T-cell (primary cell): Measurements from ENCODE around the gene LSM5. TPM values are rescaled to one million over a fixed set of nuclear protein-coding genes. Genes with fewer than 3 reads are reported as not detected.

ENCODE experiments used
- ATAC-seq, 4 experiments: fragments of 200-7000 bp in 3 of 4; fragments of 150-1000 bp in 1 of 4; cut with Tn5 transposase; replicated peaks in 1 of 4; 1 replicate in 3 of 4; 2 replicates in 1 of 4; pipeline ENCODE4 v1.10.0; 2021; ENCODE audit warnings: moderate library complexity in 3 of 4, mild to moderate bottlenecking in 2 of 4, moderate number of reproducible peaks in 1 of 4
- CTCF ChIA-PET, 2 donors: fragments of 300-600 bp; sonication (Branson Sonifier 250); formaldehyde crosslinking; loops; one replicate each; lab custom pipeline; 2022; ENCODE audit warnings: antibody characterized with exemption in 2 of 2; lab: Charles Lee
- POLR2A ChIA-PET, 2 donors: fragments of 300-600 bp; sonication (Branson Sonifier 250); formaldehyde crosslinking; loops; one replicate each; lab custom pipeline; 2022; ENCODE audit warnings: antibody characterized with exemption in 2 of 2; lab: Charles Lee
- DNase-seq, 35 experiments: peaks; one replicate each; pipeline versions ENCODE4 v3.0.0 to v3.0.0-alpha.2; 2013 to 2023
- H3K27ac ChIP-seq: one replicate; pipeline ENCODE4 v1.5.1; 2013; ENCODE audit warnings: low read length
- H3K27me3 ChIP-seq, 2 experiments: replicated peaks in 1 of 2; 1 replicate in 1 of 2; 2 replicates in 1 of 2; pipeline versions ENCODE4 v1.6.1 to v1.7.0; 2013; ENCODE audit warnings: low read length in 1 of 2, mixed read lengths in 1 of 2; ENCODE audit not compliant: control insufficient read depth in 2 of 2, insufficient read depth in 2 of 2; ENCODE audit errors: extremely low read depth in 1 of 2
- H3K36me3 ChIP-seq, 2 donors: 1 replicate in 1 of 2; 2 replicates in 1 of 2; pipeline versions ENCODE4 v1.6.1 to v1.7.0; 2013; ENCODE audit warnings: low read length in 1 of 2; ENCODE audit not compliant: control insufficient read depth in 2 of 2, insufficient read depth in 1 of 2; ENCODE audit errors: extremely low read depth in 1 of 2
- H3K4me1 ChIP-seq, 2 experiments: 1 replicate in 1 of 2; 2 replicates in 1 of 2; pipeline versions ENCODE4 v1.6.1 to v1.7.0; 2013; ENCODE audit warnings: low read length in 2 of 2, mixed read lengths in 1 of 2; ENCODE audit not compliant: insufficient read depth in 2 of 2, control insufficient read depth in 1 of 2; ENCODE audit errors: extremely low read depth in 1 of 2
- H3K4me3 ChIP-seq, 2 donors: 1 replicate in 1 of 2; 2 replicates in 1 of 2; pipeline versions ENCODE4 v1.5.1 to v1.7.0; 2013; ENCODE audit warnings: mild to moderate bottlenecking in 2 of 2, low read length in 1 of 2, moderate library complexity in 1 of 2; ENCODE audit not compliant: control insufficient read depth in 1 of 2; ENCODE audit errors: extremely low read depth in 1 of 2
- H3K9me3 ChIP-seq: 2 replicates; pipeline ENCODE4 v1.7.0; 2013
- H3K27ac Mint-ChIP-seq, 2 donors: one replicate each; pipeline ENCODE4 v1.8.0; 2020 to 2021; ENCODE audit warnings: mild to moderate bottlenecking in 2 of 2, mixed read lengths in 2 of 2
- H3K27me3 Mint-ChIP-seq, 2 donors: one replicate each; pipeline ENCODE4 v1.8.0; 2021 to 2022; ENCODE audit warnings: mixed read lengths in 2 of 2
- H3K36me3 Mint-ChIP-seq: one replicate; pipeline ENCODE4 v1.8.0; 2021; ENCODE audit warnings: mixed read lengths
- H3K4me1 Mint-ChIP-seq, 3 donors: one replicate each; pipeline ENCODE4 v1.8.0; 2020 to 2022; ENCODE audit warnings: mixed read lengths in 3 of 3, mild to moderate bottlenecking in 1 of 3
- H3K4me3 Mint-ChIP-seq, 3 donors: one replicate each; pipeline ENCODE4 v1.8.0; 2020 to 2022; ENCODE audit warnings: mild to moderate bottlenecking in 3 of 3, mixed read lengths in 3 of 3, moderate library complexity in 3 of 3
- H3K9me3 Mint-ChIP-seq, 3 donors: one replicate each; pipeline ENCODE4 v1.8.0; 2020 to 2022; ENCODE audit warnings: mixed read lengths in 3 of 3
- WGBS: methylation state at CpG from one replicate; pipeline ENCODE4 v1.1.5; 2013; ENCODE audit warnings: missing lambda C conversion rate; ENCODE audit not compliant: insufficient coverage; 5-methylcytosine and 5-hydroxymethylcytosine counted together
- total RNA-seq, 35 experiments: library from RNA in 6 of 35; stranded (reverse) in 6 of 35; fragments of 120-200 nt in 1 of 35; gene quantifications; one replicate each; pipeline versions ENCODE4 v1.2.1 to v1.2.4 and lab custom pipeline; 2013 to 2026

Gene LSM5
- total RNA-seq, 5 donors from 2014 or later (not counting 1 experiment from before 2014, with no cell fraction given), result 26.7 to 31.6 (median 29.3) TPM

- H3K27ac ChIP-seq, result no peak overlapping the region
- H3K4me3 ChIP-seq, result no peak overlapping the region
- DNase-seq (peak in 1 of 35 experiments; percentile 3), ATAC-seq (no peak)
- Mint-ChIP-seq H3K36me3 (no peaks in the 10 kb centered on the region), H3K27me3 (no peaks in the 10 kb centered on the region), H3K9me3 (no peaks in the 10 kb centered on the region), H3K4me1 (peaks cover 24 to 55% (median 36%) of the 10 kb centered on the region in 3 donors), H3K27ac (peak overlapping the region; percentile 25 to 59), H3K4me3 (no peak overlapping the region)
- POLR2A ChIA-PET, result interaction anchor here in 1 of 2 donors (0.6 kb wide), 1 partner anchor 37 kb away, joined by 3 read pairs; no protein-coding TSS in a partner anchor
- no peaks in the 10 kb centered on the region for H3K27me3 ChIP-seq
- 63% methylated on average over 5 of the region's 8 CpGs for WGBS
- H3K9me3 ChIP-seq, result no peaks in the 10 kb centered on the region
- peaks cover 0 to 10% of the 10 kb centered on the region in 2 donors for H3K36me3 ChIP-seq
- peaks cover 0 to 10% of the 10 kb centered on the region in 2 experiments for H3K4me1 ChIP-seq
- CTCF ChIA-PET, result interaction anchor here in 1 of 2 donors (0.7 kb wide), 1 partner anchor 42 kb away, joined by 3 read pairs; no protein-coding TSS in a partner anchor
Measured at GRCh38 chr7:32533276-32534029, 43.3 kb upstream of the LSM5 start.

DNA sequence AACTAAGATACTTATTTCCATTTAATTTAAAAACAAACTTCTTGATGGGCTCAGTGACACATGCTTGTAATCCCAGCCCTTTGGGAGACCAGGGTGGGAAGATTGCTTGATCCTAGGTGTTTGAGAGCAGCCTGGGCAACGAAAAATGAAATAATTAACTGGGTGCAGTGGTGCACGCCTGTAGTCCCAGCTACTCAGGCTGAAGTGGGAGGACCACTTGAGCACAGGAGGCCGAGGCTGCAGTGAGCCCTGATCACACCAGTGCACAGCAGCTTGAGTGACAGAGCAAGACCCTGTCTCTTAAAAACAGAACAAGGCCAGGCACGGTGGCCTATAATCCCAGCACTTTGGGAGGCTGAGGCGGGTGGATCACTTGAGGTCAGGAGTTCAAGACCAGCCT lies 42.5 kb upstream of the LSM5 start:
- DNase-seq (no peak), ATAC-seq (no peak)
- CTCF ChIA-PET, result interaction anchor here in 1 of 2 donors (0.7 kb wide), 1 partner anchor 41 kb away, joined by 3 read pairs; no protein-coding TSS in a partner anchor
- no peaks in the 10 kb centered on the region for H3K9me3 Mint-ChIP-seq
- Histone ChIP-seq H3K4me3 (no peak overlapping the region), H3K9me3 (no peaks in the 10 kb centered on the region), H3K4me1 (peaks cover 0 to 10% of the 10 kb centered on the region in 2 experiments), H3K36me3 (peaks cover 0 to 10% of the 10 kb centered on the region in 2 donors), H3K27me3 (no peaks in the 10 kb centered on the region), H3K27ac (no peak overlapping the region)
- peaks cover 3% of the 10 kb centered on the region for H3K36me3 Mint-ChIP-seq
- POLR2A ChIA-PET, result interaction anchor here in 1 of 2 donors (0.6 kb wide), 1 partner anchor 36 kb away, joined by 3 read pairs; no protein-coding TSS in a partner anchor
- WGBS, result 94% methylated on average over 3 of the region's 5 CpGs
- peaks cover 29 to 59% (median 41%) of the 10 kb centered on the region in 3 donors for H3K4me1 Mint-ChIP-seq
- H3K27me3 Mint-ChIP-seq, result no peaks in the 10 kb centered on the region
- H3K4me3 Mint-ChIP-seq, result no peak overlapping the region
- no peak overlapping the region for H3K27ac Mint-ChIP-seq

DNA sequence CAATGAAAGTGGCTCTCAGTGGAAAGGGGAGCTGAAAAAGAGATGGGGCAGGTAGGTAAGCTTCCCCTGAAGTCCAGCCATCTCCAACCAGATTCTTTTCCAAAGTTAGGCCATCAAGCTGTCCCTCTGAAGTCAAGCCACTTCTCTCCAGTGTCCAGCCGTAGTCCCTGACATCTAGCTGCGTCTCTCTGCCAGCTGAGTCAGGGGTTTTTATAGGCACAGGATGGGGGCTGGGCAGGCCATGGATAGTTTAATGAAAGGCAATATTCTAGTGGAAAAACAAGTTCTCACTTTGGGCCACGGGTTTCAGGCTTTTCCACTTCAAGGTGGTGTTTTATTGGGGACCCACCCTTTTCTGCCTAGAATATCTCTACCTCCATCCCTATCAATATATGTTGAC lies 41.9 kb upstream of the LSM5 start:
- Histone ChIP-seq H3K36me3 (peaks cover 0 to 10% of the 10 kb centered on the region in 2 donors), H3K4me1 (peaks cover 0 to 10% of the 10 kb centered on the region in 2 experiments), H3K27ac (no peak overlapping the region), H3K4me3 (no peak overlapping the region), H3K27me3 (no peaks in the 10 kb centered on the region), H3K9me3 (no peaks in the 10 kb centered on the region)
- H3K4me1 Mint-ChIP-seq, result peaks cover 29 to 62% (median 43%) of the 10 kb centered on the region in 3 donors
- H3K36me3 Mint-ChIP-seq, result peaks cover 3% of the 10 kb centered on the region
- H3K4me3 Mint-ChIP-seq, result no peak overlapping the region
- no peaks in the 10 kb centered on the region for H3K27me3 Mint-ChIP-seq
- WGBS, result no CpG with 5 or more reads among the region's 3 CpGs
- ChIA-PET POLR2A (no interaction called here), CTCF (no interaction called here)
- DNase-seq (no peak), ATAC-seq (no peak)
- no peak overlapping the region for H3K27ac Mint-ChIP-seq
- H3K9me3 Mint-ChIP-seq, result no peaks in the 10 kb centered on the region

DNA sequence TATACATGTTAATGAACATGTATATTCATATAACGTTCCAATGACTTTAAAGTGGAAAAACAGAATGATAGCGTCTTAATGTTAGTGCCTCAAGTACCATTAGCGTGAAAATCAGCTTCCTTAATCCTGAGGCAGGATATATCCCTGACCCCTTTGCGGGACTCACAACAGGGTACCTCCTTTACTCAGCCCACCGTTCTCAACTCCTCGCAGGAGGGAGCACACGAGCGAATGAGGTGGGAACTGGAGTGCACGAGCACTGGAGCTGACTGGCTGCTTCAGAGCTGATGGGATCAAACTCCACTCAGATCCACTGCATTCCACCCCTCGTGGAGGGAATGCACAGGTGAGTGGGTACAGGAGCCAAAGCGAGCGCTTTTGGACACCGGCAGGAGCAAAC lies 41.2 kb upstream of the LSM5 start:
- H3K4me1 Mint-ChIP-seq, result peaks cover 26 to 61% (median 41%) of the 10 kb centered on the region in 3 donors
- H3K27me3 ChIP-seq, result no peaks in the 10 kb centered on the region
- POLR2A ChIA-PET, result interaction anchor here in 1 of 2 donors (0.6 kb wide), 1 partner anchor 23 kb away, joined by 3 read pairs; no protein-coding TSS in a partner anchor
- H3K9me3 Mint-ChIP-seq, result no peaks in the 10 kb centered on the region
- H3K27me3 Mint-ChIP-seq, result no peaks in the 10 kb centered on the region
- H3K9me3 ChIP-seq, result no peaks in the 10 kb centered on the region
- CTCF ChIA-PET, result no interaction called here
- H3K4me3 ChIP-seq, result no peak overlapping the region
- H3K36me3 ChIP-seq, result peaks cover 2 to 10% of the 10 kb centered on the region in 2 donors
- WGBS, result 100% methylated on average over 6 of the region's 13 CpGs
- DNase-seq, result no peak
- no peak overlapping the region for H3K27ac ChIP-seq
- no peak overlapping the region for H3K4me3 Mint-ChIP-seq
- peaks cover 3% of the 10 kb centered on the region for H3K36me3 Mint-ChIP-seq
- H3K27ac Mint-ChIP-seq, result no peak overlapping the region
- ATAC-seq, result no peak
- peaks cover 0 to 10% of the 10 kb centered on the region in 2 experiments for H3K4me1 ChIP-seq

DNA sequence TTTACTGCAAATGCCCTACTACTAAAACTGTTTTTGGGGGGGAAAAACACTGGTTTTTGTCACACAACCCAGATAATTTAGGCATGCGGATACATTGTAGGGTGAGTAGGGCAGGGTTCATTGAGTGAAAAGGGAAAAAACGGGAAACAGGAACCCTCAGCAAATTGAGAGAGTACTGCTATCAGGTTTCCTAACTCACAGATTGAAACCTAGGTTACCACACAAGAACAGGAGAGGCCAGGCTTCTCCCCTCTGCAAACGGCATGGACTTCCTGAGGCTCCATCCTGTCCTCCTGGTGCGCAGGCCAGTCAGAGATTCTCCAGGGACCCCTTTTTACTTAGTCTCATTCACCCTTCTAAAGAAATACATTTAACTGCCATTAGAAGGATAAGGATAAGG lies 35.7 kb upstream of the LSM5 start:
- DNase-seq, result no peak
- H3K27me3 ChIP-seq, result no peaks in the 10 kb centered on the region
- WGBS, result 80% methylated on average over 2 of the region's 4 CpGs
- ChIA-PET POLR2A (no interaction called here), CTCF (no interaction called here)
- peaks cover 32 to 46% (median 37%) of the 10 kb centered on the region in 3 donors for H3K4me1 Mint-ChIP-seq
- H3K36me3 ChIP-seq, result peaks cover 0 to 4% of the 10 kb centered on the region in 2 donors
- H3K27me3 Mint-ChIP-seq, result no peaks in the 10 kb centered on the region
- H3K9me3 Mint-ChIP-seq, result no peaks in the 10 kb centered on the region
- H3K4me3 Mint-ChIP-seq, result no peak overlapping the region
- H3K4me3 ChIP-seq, result no peak overlapping the region
- H3K9me3 ChIP-seq, result no peaks in the 10 kb centered on the region
- H3K4me1 ChIP-seq, result no peaks in the 10 kb centered on the region
- no peak overlapping the region for H3K27ac ChIP-seq
- peaks cover 20% of the 10 kb centered on the region for H3K36me3 Mint-ChIP-seq
- ATAC-seq, result no peak
- H3K27ac Mint-ChIP-seq, result no peak overlapping the region

GRCh38 chr7:32524631-32525030 lies 34.5 kb upstream of the LSM5 start:
- DNase-seq, result no peak
- ChIA-PET CTCF (no interaction called here), POLR2A (interaction anchor here in 1 of 2 donors (0.5 kb wide), 1 partner anchor 8 kb away, joined by 3 read pairs; no protein-coding TSS in a partner anchor)
- no peak overlapping the region for H3K27ac ChIP-seq
- no peak overlapping the region for H3K27ac Mint-ChIP-seq
- H3K4me1 ChIP-seq, result no peaks in the 10 kb centered on the region
- H3K27me3 Mint-ChIP-seq, result no peaks in the 10 kb centered on the region
- peaks cover 4 to 5% of the 10 kb centered on the region in 2 donors for H3K36me3 ChIP-seq
- no peak for ATAC-seq
- peaks cover 0 to 5% (median 3%) of the 10 kb centered on the region in 3 donors for H3K9me3 Mint-ChIP-seq
- H3K27me3 ChIP-seq, result no peaks in the 10 kb centered on the region
- no peak overlapping the region for H3K4me3 ChIP-seq
- H3K9me3 ChIP-seq, result no peaks in the 10 kb centered on the region
- peaks cover 34 to 53% (median 42%) of the 10 kb centered on the region in 3 donors for H3K4me1 Mint-ChIP-seq
- no peak overlapping the region for H3K4me3 Mint-ChIP-seq
- H3K36me3 Mint-ChIP-seq, result peaks cover 32% of the 10 kb centered on the region
